HG02943 (cell line): ENCODE results near the gene ADARB1.

Experiments used
- ATAC-seq: cut with Tn5 transposase; IDR thresholded peaks from one replicate; pipeline ENCODE4 v1.9.1; 2021; ENCODE audit warnings: mild to moderate bottlenecking, low read depth, moderate library complexity; ENCODE audit not compliant: unreplicated experiment

ADARB1 gene

DNA sequence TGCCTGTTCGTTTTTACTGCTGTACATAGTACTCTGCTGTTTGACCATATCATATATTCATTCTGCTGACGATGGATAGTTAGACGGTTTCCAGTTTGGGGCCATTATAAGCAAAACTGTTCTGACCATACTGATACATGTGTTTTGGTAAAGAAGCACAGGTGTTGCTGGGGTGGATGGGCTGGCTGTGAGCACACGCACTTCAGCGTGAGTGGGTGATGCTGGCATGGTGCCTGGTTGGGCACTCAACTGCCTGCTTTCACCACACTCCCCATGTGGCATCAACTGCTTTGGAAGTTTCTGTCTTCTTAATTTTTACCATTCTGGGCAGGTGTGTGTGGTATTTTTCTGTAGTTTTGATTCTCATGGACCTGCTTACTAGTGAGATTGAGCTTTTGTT lies 37.3 kb downstream of the ADARB1 start:
- ATAC-seq, result no peak

DNA sequence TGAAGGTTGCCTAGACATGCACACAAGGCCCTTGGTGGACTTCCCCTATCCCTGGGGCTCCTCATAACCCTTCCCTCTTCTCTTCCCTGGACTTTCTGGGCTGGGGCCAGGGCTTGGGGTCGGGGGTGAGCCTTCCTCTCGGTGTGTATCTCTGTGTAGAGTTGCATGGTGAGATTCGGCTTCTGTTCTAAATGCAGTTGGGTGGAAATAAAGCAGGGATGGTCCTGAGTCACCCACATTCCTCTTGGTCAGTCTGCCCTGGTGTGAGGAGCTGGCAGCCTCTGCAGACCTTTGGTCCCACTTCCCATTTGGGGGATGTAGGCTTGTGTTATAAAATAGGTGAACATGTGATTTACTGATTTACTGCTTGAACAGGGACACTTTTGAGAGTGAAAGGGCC lies 38.0 kb downstream of the ADARB1 start:
- ATAC-seq, result no peak

DNA sequence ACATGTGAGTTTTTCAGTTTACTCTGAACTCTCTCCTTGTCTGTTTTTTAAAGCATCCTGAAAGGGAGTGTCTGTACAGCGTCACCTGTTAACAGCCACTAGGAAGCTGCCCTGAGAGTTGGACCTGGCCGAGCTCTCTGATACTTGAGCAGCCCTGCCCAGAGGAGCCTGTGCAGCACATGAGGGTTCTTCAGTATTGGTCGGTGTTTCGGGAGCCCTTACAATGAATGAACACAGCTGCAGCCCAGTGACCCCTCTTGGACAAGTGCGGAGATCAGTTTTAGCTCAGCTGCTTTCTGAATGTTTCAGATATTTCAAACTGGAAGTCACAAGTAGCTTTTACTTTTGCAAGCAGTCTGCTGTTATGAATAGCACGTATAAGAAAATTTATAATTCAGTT lies 39.2 kb downstream of the ADARB1 start:
- no peak for ATAC-seq

DNA sequence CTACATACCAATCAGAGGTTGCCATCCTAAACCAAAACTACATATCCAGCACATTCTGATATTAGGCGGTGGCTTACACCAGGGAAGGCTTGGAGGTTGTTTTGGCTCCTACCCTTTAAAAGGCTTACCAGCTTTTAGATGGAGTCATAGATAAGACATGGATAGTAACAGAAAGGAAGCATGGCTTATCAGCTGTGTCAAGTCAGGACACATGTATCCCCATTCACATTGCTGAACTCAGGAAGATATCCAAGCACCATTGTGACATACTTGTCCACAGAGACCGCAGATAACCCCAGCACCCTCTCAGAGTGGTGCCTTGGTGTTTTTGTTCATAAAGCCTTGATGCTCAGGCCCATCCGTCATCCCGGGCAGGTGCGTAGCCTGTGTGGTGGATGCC lies 39.7 kb downstream of the ADARB1 start:
- ATAC-seq, result no peak

DNA sequence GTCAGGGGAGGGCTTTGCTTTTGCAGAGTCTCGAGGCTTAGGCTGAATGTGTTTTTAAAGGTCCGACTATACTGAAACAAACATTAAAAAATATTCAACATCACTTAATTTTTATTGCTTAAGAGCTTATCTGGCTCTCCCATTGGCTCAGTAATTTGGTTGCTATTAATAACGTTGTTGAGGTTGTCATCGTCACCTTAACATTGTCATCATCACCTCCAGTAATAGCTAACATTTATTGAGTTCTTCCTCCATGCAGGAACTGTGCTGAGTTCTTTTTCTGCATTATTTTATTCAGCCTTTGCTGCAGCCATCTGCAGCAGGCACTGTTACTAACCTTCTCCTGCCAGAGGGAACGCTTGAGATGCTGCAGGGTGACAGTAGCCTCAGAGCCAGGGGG lies 40.1 kb downstream of the ADARB1 start:
- ATAC-seq, result no peak

DNA sequence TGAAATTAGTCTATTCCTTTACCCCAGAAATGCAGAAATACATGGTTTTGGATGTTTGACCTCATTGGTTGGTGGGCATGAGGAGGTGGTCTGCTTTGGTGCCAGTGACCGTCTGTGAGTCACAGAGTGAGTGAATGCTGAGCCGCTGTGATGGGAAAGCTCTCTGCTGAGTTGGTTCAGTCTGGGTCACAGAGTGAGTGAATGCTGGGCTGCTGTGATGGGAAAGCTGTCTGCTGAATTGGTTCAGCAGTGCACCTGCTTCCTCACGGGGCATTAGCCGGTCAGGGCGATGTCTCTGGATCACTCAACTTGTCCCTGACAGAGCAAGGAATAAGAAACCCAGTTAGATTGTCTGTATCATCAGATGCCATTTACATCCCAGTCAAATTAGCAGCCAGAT lies 40.8 kb downstream of the ADARB1 start:
- no peak for ATAC-seq

DNA sequence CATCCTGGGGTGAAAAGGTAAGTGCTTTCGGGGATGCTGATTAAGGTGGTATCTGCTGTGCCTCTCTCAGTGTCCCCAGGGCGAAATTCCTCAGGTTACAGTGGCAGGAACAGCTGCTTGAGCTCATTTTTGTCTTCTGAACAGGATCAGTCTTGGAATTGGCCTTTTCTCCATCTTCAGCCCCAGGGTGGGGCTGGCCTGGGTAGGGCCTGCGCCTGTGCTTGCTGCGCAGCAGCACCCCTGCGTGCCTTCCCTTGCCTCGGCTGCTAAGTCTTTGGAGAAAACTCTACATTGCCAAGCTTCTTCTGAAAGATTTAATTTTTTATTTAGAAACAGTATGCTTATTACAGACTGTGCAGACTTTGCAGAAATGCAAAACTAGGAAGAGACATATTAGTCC lies 41.7 kb downstream of the ADARB1 start:
- ATAC-seq, result no peak

DNA sequence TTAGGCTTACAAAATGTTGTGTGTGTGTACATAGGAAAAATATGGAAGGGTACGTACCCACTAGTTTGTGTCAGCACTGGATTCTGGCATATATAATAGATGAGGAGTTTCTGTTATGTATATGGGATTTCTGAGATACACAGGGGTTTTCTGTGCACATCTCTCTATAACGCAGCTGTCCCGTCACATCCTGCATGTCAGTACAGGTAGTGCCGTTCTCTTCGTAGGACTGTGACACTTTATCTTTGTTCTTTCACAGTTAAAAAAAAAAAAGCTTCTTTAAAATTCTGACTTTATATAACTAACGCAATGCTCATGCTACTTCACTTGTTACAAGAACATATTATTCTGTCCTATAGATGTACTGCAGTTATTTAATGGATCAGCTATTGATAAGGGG lies 42.9 kb downstream of the ADARB1 start:
- ATAC-seq, result no peak

DNA sequence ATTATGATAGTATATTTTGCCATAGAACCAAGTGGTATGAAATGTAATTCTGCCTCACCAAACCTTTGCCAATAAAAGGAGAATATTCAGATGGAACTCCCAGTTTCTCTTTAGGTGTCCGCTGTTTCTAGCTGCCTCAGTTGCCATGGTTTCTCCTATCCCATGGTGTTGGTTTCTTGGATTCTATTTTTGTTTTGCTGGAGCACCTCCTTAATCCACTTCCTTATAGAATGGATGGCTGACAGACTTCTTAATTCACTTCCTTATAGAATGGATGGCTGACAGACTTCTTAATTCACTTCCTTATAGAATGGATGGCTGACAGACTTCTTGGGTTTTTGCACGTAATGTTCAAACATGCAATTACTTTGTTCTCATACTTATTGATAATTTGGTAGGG lies 43.7 kb downstream of the ADARB1 start:
- no peak for ATAC-seq

DNA sequence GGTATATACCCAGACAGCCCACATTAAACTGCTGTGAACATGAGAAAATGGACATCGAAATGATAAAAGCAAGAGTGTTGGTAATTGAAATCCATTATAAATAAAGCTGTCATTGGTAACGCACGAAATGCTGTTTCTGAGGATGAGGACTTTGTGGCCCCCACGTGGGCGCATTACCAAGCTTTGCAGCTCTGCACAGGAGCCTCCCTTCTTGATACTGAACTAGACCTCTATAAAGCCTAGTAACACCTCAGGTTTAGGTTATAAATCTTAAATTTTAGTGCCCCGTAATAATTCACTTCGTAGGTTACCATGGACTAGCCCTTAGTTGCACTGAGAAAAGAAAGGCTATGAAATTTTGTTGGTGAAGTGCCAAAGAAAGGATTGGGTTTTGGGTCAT lies 45.4 kb downstream of the ADARB1 start:
- ATAC-seq, result no peak

DNA sequence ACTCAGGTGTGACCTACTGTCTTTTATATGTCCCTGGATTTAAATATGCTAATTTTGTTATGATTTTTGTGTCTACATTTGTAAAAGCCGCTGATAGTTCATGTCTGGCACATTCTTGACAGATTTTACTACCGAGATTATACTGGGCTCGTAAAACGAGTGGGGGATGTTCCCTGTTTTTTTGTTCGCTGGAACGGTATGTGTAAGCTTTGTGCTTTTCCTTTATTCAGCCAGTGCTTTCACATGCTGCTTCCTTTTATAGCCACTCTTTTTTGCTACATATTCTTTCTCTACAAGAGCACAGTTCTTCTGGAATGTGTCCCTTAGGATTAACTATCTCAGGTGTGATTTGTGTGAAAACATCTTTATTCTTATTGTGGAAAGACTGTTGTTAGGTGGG lies 46.6 kb downstream of the ADARB1 start:
- ATAC-seq, result no peak

DNA sequence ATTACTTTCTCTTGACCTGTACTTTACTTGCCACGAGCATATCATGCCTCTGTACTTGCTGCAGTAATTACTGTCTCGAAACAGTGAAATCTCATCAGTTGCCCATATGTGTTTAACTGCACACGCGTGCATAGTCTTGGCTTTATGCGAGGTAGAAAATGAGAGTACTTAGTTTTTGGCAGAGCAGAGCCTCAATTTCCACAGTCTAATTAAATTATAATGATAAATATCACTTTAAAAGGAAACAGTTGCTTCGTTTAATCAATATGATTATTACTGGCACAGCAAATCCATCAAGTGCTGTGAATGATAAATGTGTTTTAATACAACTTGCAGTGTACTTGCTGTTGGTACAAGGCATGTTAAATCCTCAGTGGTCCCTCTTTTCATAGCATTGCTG lies 47.6 kb downstream of the ADARB1 start:
- no peak for ATAC-seq

DNA sequence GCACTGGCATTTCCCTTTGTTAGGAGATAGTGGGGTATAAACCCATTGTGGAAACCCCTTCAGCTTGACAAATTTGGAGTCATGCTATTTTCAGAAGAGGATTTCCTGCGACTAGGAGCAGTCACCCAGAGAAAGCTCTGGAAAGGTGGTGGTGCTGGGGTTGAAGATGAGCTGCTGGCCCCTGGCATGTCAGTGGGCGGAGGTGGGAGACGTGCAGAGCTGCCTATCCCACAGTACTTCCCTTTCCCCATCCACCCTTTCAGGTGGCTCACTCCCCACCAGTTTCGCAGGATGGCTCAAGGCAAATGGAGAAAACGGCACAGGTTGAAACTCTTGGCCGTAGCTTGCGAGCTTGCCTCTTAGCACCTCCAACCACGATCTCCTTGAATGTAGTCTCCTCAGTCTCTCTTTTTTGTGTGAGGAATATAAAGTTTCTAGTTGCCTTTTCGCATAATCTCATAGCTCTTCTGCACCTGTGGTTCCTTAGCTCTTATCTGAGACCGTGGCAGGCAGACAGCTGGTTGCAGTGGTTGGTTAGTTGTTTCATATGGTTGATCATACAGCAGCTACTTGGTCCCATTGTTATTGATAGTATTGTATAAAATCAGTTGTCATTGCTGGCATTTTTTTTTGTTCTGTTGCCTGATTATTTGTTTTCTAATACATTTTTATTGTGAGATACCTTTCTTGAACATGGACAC lies 48.2 kb downstream of the ADARB1 start:
- ATAC-seq, result no peak

DNA sequence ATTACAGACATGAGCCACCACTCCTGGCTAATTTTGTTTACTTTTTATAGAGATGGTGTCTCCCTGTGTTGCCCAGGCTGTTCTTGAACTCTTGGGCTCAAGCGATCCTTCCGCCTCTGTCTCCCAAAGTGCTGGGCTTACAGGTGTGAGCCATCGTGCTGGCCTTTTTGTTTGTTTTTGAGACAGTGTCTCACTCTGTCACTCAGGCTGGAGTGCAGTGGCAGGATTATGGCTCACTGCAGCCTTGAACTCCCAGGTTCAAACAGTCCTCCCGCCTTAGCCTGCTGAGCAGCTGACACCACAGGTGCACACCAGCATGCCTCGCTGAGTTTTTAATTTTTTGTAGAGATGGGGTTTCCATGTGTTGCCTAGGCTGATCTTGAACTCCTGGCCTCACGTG lies 49.1 kb downstream of the ADARB1 start:
- no peak for ATAC-seq

DNA sequence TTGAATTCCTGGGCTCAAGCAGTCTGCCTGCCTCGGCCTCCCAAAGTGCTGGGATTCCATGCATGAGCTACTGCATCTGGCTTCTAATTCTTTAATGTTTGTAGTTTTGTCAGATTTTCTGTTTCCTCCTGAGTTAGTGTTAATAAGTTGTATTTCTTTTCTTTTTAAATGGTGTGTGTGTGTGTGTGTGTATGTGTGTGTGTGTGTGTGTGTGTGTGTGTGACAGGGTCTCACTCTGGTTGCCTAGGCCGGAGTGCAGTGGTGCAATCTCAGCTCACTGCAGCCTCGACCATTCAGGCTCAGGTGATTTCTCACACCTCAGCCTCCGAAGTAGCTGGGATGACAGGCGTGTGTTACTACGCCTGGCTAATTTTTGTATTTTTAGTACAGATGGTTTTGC lies 50.2 kb downstream of the ADARB1 start:
- ATAC-seq, result no peak

DNA sequence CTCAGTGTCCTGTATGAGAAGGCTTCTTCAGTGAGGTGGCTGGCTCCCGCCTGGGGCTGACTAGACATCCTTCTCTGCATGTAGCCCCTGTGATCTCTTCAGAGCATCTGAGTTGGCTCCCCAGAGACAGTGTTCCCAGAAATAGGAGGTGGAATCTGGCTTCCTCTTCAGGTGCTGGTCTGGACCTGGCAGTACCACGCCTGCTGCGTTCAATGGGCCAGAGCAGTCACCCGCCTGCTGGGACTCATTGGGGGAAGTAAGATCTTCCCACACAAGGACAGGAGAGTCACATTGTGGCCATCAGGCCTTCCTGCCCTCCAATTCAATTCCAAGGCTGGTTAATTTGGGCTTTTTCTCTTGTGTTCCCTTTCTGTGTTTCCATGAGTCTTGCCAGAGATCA lies 51.0 kb downstream of the ADARB1 start:
- no peak for ATAC-seq

DNA sequence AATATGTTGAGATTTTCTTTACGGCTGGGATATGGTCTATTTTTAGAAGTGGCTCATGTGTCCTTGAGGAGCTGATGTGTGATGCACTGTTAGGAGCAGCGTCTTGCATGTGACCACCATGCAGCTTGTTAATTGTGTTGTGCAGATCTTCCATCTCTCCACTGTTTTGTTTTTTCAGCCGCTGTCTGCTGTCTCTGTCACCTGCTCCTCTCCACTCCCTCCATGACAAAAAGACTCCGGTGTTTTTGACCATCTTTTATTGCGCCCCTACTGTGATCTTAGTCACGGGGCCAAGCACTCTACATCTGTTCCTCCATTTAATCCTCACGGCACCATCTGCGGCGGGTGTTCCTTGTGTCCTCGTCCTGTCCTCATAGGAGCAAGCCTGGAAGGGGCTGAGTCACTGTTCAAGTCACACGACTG lies 51.8 kb downstream of the ADARB1 start:
- no peak for ATAC-seq

DNA sequence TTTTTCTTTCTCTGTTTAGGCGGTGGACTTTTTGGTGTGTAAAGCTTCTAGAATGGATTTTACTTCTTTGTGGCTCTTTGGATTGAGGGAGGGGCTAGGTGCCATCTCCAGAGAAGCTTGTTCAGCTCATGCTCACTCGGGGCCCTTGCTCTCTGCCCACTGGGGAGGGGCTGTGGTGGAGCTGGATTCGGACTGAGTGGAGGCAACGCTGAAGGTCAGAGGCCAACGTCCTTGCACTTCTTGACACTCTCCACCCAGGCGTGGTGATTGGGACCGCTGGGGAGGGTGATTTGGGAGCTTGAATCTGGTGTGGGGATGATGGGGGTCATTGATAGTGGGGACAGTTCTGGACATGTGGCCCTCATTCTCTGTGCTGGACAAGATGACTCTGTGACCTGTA lies 52.6 kb downstream of the ADARB1 start:
- no peak for ATAC-seq

DNA sequence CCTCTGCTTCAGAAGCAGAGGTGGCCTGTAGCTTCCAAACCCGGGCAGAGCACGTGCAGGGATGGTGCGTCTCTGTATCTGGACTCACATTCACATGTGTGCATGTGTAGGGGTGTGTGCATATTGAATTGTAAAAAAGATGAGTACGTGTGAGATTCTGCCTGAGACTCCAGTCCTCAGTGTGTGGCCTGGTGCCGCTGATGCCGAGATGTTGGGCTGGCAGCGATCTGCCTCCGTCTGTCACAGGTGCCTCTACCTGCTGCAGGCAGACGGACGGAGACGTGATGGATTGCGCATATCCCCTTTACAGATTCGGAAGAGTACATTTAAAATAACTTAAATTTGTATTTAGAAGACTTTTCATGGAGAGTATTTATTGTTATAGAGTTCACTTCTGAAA lies 53.6 kb downstream of the ADARB1 start:
- ATAC-seq, result no peak

DNA sequence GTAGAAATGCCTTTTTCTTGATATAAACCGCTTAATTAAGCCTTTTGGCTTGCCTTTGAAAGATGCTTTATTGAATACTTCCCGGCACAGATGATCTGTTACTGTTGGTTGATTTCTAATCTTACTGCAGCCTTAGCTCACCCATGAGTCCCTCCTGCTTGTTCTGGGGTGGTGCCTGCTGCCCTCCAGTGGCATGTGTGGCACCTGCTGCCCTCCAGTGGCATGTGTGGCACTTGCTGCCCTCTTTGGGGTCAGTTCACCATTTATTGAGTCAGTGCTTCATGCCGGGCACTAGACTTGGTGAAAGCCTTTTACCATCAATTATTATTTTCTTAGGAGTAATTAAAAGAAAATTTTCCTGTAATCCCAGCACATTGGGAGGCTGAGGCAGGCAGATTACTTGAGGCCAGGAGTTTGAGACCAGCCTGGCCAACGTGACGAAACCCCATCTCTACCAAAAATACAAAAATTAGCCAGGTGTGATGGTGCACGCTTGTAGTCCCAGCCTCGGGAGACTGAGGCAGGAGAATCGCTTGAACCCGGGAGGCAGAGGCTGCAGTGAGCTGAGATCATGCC lies 54.3 kb downstream of the ADARB1 start:
- ATAC-seq, result no peak

DNA sequence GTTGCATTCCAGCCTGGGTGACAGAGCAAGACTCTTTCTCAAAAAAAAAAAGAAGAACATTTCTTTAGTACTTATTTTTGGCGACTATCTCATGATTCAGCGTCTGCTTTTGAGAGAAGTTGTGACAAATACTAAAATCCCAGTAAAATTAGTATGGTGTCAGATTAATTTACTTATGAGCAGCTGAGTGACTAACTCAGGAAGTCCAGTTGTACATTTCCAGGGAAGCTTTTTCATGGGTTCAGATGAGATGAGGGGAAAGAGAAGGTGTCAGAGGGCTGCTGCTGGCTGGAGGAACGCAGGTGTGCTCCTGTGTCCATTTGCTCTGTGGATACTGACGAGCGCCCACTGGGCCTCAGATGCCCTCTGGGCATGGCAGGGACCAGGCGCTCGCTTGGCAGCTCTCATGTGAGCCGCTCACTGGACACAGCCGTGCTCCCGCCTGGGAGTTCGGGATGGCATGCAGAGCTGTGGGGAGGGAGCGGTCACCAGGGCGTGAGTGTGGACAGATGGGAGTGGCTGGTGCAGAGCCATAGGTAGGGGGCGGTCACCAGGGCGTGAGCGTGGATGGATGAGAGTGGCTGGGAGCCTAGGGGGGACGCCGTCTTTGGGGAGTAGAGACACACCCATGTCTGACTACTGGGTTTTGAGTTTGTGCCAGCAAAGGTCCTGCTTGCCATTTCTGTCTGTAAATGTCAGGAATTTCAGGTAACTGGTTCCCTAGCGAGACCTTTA lies 55.0 kb downstream of the ADARB1 start:
- no peak for ATAC-seq

DNA sequence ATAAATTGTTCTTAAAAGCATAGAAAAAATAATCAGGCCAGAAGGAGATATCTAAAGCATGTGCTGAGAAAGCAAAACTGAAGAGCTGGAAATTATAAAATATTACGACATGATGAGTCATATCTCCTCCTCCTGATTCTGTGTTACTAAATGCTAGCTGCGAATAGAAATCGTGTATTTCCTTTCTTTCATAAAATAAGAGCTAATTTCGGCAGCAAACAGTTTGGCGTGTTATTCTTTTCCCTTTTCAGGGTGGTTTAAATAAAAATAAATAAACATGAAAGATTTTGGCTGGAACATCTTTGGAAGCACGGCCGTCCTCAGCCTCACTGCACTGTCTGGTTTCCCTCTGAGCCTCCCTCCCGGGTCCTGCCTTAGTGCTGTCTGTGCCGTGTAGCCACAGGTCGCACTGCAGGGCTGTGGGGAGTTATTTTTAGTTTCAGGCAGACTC lies 56.0 kb downstream of the ADARB1 start:
- no peak for ATAC-seq
